Neutrophil (primary cell): ENCODE measurements around the gene LRTM1.

Experiments used
- H3K27ac ChIP-seq: fragments of 200-600 bp; sonication (generic); 2 replicates; pipeline ENCODE4 v1.5.1; 2016; ENCODE audit warnings: mild to moderate bottlenecking, moderate library complexity
- H3K27me3 ChIP-seq: fragments of 200-600 bp; sonication (generic); 2 replicates; pipeline ENCODE4 v1.6.0; 2016; ENCODE audit warnings: mild to moderate bottlenecking
- H3K36me3 ChIP-seq: fragments of 200-600 bp; sonication (generic); 2 replicates; pipeline ENCODE4 v1.5.1; 2017
- H3K4me1 ChIP-seq, 2 experiments: fragments of 200-600 bp in 1 of 2; sonication (generic) in 1 of 2; 1 replicate in 1 of 2; 2 replicates in 1 of 2; pipeline versions ENCODE4 v1.5.1 to v1.6.1; 2013 to 2016; ENCODE audit warnings: low read depth in 1 of 2, low read length in 1 of 2, mild to moderate bottlenecking in 1 of 2, moderate library complexity in 1 of 2; ENCODE audit not compliant: control insufficient read depth in 1 of 2, insufficient read depth in 1 of 2
- H3K4me3 ChIP-seq, 2 experiments: fragments of 200-600 bp in 1 of 2; sonication (generic) in 1 of 2; 1 replicate in 1 of 2; 2 replicates in 1 of 2; pipeline ENCODE4 v1.5.1; 2013 to 2016; ENCODE audit warnings: low read depth in 1 of 2, low read length in 1 of 2, mild to moderate bottlenecking in 1 of 2, moderate library complexity in 1 of 2
- H3K9me3 ChIP-seq: fragments of 200-600 bp; sonication (generic); 2 replicates; pipeline ENCODE4 v1.5.1; 2016
- CTCF ChIP-seq: fragments of 200-600 bp; sonication (generic); IDR thresholded peaks from 2 replicates; pipeline ENCODE4 v1.5.1; 2016; ENCODE audit warnings: antibody characterized with exemption

LRTM1 gene

GRCh38 chr3:54967731-54968161 lies 39.9 kb upstream of the LRTM1 start:
- Histone ChIP-seq H3K27ac (peak overlapping the region; percentile 34), H3K36me3 (no peaks in the 10 kb centered on the region), H3K9me3 (no peaks in the 10 kb centered on the region), H3K4me3 (peak overlapping the region in 1 of 2 experiments; percentile 21), H3K4me1 (peaks cover 0 to 46% of the 10 kb centered on the region in 2 experiments), H3K27me3 (no peaks in the 10 kb centered on the region)
- no peak for TF ChIP-seq CTCF

- Histone ChIP-seq H3K36me3 (no peaks in the 10 kb centered on the region), H3K9me3 (no peaks in the 10 kb centered on the region), H3K27ac (peak overlapping the region; percentile 34), H3K27me3 (no peaks in the 10 kb centered on the region), H3K4me1 (peaks cover 0 to 46% of the 10 kb centered on the region in 2 experiments), H3K4me3 (no peak overlapping the region)
- no peak for TF ChIP-seq CTCF
Observed at GRCh38 chr3:54966979-54967378, 39.1 kb upstream of the LRTM1 start.

GRCh38 chr3:54965746-54966145 lies 37.9 kb upstream of the LRTM1 start:
- TF ChIP-seq CTCF = no peak
- Histone ChIP-seq H3K4me1 (peaks cover 0 to 46% of the 10 kb centered on the region in 2 experiments), H3K9me3 (no peaks in the 10 kb centered on the region), H3K4me3 (no peak overlapping the region), H3K27ac (no peak overlapping the region), H3K36me3 (no peaks in the 10 kb centered on the region), H3K27me3 (no peaks in the 10 kb centered on the region)

GRCh38 chr3:54964081-54964480 lies 36.2 kb upstream of the LRTM1 start:
- TF ChIP-seq CTCF = no peak
- H3K4me3 ChIP-seq = no peak overlapping the region

GRCh38 chr3:54963641-54964040 lies 35.8 kb upstream of the LRTM1 start:
- no peaks in the 10 kb centered on the region for H3K9me3 ChIP-seq
- H3K4me1 ChIP-seq = peaks cover 0 to 43% of the 10 kb centered on the region in 2 experiments
- H3K4me3 ChIP-seq = no peak overlapping the region
- no peak for TF ChIP-seq CTCF
- no peaks in the 10 kb centered on the region for H3K36me3 ChIP-seq
- no peak overlapping the region for H3K27ac ChIP-seq
- no peaks in the 10 kb centered on the region for H3K27me3 ChIP-seq

More at GRCh38 chr3:54964081-54964480, 36.2 kb upstream of the LRTM1 start:
- H3K27me3 ChIP-seq = no peaks in the 10 kb centered on the region
- H3K9me3 ChIP-seq = no peaks in the 10 kb centered on the region
- no peaks in the 10 kb centered on the region for H3K36me3 ChIP-seq
- H3K27ac ChIP-seq = no peak overlapping the region
- peaks cover 0 to 46% of the 10 kb centered on the region in 2 experiments for H3K4me1 ChIP-seq

- TF ChIP-seq CTCF = no peak
- no peak overlapping the region for H3K4me3 ChIP-seq
- no peak overlapping the region for H3K27ac ChIP-seq
- peaks cover 0 to 29% of the 10 kb centered on the region in 2 experiments for H3K4me1 ChIP-seq
- H3K9me3 ChIP-seq = no peaks in the 10 kb centered on the region
- no peaks in the 10 kb centered on the region for H3K27me3 ChIP-seq
- H3K36me3 ChIP-seq = no peaks in the 10 kb centered on the region
Observed at GRCh38 chr3:54962200-54962599, 34.3 kb upstream of the LRTM1 start.
